22Rv1 (cell line): ENCODE data around the gene ALDH5A1.
A peak's percentile ranks its signal among the peaks of the same experiment; 100 is the strongest.

Source experiments
- H3K27ac ChIP-seq: fragments of 450-650 bp; 2 replicates; pipeline ENCODE4 v1.5.1; 2017
- CTCF ChIP-seq: fragments of 450-650 bp; IDR thresholded peaks from 2 replicates; pipeline ENCODE4 v1.5.1; 2017; ENCODE audit warnings: mild to moderate bottlenecking
- ZFX ChIP-seq: fragments of 450-650 bp; IDR thresholded peaks from 2 replicates; pipeline ENCODE4 v1.6.1; 2017; ENCODE audit warnings: antibody characterized with exemption, borderline replicate concordance

Gene ALDH5A1

GRCh38 chr6:24494821-24495795 lies at the start of gene ALDH5A1:
Gene ALDH5A1, plus strand, starts transcription at chr6:24494969. Its CDS starts 28 bp downstream, at chr6:24494997.
- TF ChIP-seq ZFX: no peak
- peak; percentile 73 for TF ChIP-seq CTCF

GRCh38 chr6:24445704-24446103 lies 49.1 kb upstream of the ALDH5A1 start:
- TF ChIP-seq CTCF (no peak), ZFX (no peak)
- H3K27ac ChIP-seq: no peak overlapping the region

More at GRCh38 chr6:24494821-24495795, at the start of gene ALDH5A1:
- peak within 1 kb of the TSS; percentile 64 for H3K27ac ChIP-seq

- no peak overlapping the region for H3K27ac ChIP-seq
- no peak for TF ChIP-seq CTCF
- TF ChIP-seq ZFX: no peak
These were observed 48.1 kb upstream of the ALDH5A1 start for GRCh38 chr6:24446670-24447069.

- no peak for TF ChIP-seq ZFX
- TF ChIP-seq CTCF: no peak
These were observed 46.4 kb upstream of the ALDH5A1 start for GRCh38 chr6:24448396-24448795.

GRCh38 chr6:24448828-24449525 lies 45.8 kb upstream of the ALDH5A1 start:
- no peak overlapping the region for H3K27ac ChIP-seq
- TF ChIP-seq CTCF (no peak), ZFX (no peak)

More at GRCh38 chr6:24448396-24448795, 46.4 kb upstream of the ALDH5A1 start:
- no peak overlapping the region for H3K27ac ChIP-seq

- no peak for TF ChIP-seq CTCF
- TF ChIP-seq ZFX: no peak
- no peak overlapping the region for H3K27ac ChIP-seq
These were observed 43.0 kb upstream of the ALDH5A1 start for GRCh38 chr6:24451581-24452388.
